SJCRH30 (cell line): ENCODE results near the gene ELFN2. TPM values are rescaled to one million over a fixed set of nuclear protein-coding genes. Genes with fewer than 3 reads are reported as not detected.

Experiments used
- DNase-seq, 2 experiments: peaks; one replicate each; pipeline ENCODE4 v3.0.0-alpha.2; 2015 to 2020
- H3K27ac ChIP-seq: fragments of 250-450 bp; sonication (Bioruptor Pico); 2 replicates; pipeline ENCODE4 v1.5.1; 2020; ENCODE audit warnings: mild to moderate bottlenecking, moderate library complexity
- H3K27me3 ChIP-seq: fragments of 250-450 bp; sonication (Bioruptor Pico); 2 replicates; pipeline ENCODE4 v1.5.1; 2020; ENCODE audit warnings: mild to moderate bottlenecking, moderate library complexity
- H3K36me3 ChIP-seq: fragments of 250-450 bp; sonication (Bioruptor Pico); 2 replicates; pipeline ENCODE4 v1.5.1; 2020; ENCODE audit warnings: mild to moderate bottlenecking, moderate library complexity
- H3K4me1 ChIP-seq: fragments of 250-450 bp; sonication (Bioruptor Pico); 2 replicates; pipeline ENCODE4 v1.5.1; 2020; ENCODE audit warnings: mild to moderate bottlenecking, moderate library complexity
- H3K4me3 ChIP-seq: fragments of 250-450 bp; sonication (Bioruptor Pico); 2 replicates; pipeline ENCODE4 v1.5.1; 2020; ENCODE audit warnings: mild to moderate bottlenecking, moderate library complexity
- H3K9me3 ChIP-seq: fragments of 250-450 bp; sonication (Bioruptor Pico); replicated peaks from 2 replicates; pipeline ENCODE4 v1.5.1; 2020; ENCODE audit warnings: mild to moderate bottlenecking, moderate library complexity
- total RNA-seq: library from RNA; depleted of rRNA; stranded (reverse); fragments of >200 nt; shearing (Covaris generic); gene quantifications from 2 replicates; pipeline ENCODE4 v1.2.3, GENCODE V29; 2014

Gene ELFN2
- total RNA-seq, 1 experiment from 2014 or later: 0.02 TPM

DNA sequence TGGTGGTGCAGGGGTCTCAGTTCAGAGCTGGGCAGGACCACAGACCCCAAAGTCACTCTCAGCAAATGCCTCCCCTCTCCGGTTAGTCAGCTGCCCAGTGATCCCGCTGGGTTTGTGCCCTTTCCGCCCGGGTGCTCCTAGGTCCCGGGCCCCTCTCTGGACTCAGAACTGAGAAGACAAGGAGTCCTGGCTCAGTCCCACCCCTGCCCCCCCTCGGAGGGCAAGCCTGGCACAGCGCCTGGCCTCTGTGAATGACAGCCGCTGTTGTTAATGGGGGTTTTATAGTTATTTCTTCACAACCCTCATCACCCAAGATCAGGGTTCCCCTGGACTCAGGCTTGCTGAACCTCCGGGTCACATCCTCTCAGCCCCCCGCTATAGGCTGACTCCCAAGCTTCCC is 47.6 kb downstream of the ELFN2 start:
- no peak overlapping the region for H3K4me3 ChIP-seq
- no peak overlapping the region for H3K27ac ChIP-seq
- H3K36me3 ChIP-seq: no peaks in the 10 kb centered on the region
- H3K27me3 ChIP-seq: peaks cover 43% of the 10 kb centered on the region; the same call in 1 of the 2 replicates
- peaks cover 37% of the 10 kb centered on the region for H3K4me1 ChIP-seq
- no peaks in the 10 kb centered on the region for H3K9me3 ChIP-seq
- DNase-seq: peak in 1 of 2 experiments; percentile 9

DNA sequence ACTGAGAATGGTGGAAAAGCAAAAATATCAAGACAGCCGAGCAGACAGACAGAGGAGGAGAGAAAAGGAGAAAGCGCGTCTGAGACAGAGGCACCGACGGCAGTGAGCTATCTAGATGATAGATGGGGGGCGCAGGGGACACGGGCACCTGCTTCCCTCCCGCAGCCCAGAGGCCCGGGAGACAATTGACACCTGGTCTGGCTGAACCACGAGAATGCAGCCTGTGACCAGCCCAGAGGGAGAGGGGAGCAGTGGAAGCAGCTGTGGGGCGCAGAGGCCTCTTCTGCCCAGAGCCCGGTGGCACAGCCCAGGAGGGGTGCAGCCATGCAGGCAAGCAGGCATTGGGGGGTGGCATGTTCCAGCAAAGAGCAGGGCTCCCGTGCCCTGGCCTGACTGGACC is 48.2 kb downstream of the ELFN2 start:
- Histone ChIP-seq H3K9me3 (no peaks in the 10 kb centered on the region), H3K27me3 (peaks cover 43% of the 10 kb centered on the region; the same call in 1 of the 2 replicates), H3K36me3 (no peaks in the 10 kb centered on the region), H3K4me3 (no peak overlapping the region), H3K27ac (no peak overlapping the region), H3K4me1 (peaks cover 37% of the 10 kb centered on the region)
- peak in 1 of 2 experiments; percentile 37 for DNase-seq

DNA sequence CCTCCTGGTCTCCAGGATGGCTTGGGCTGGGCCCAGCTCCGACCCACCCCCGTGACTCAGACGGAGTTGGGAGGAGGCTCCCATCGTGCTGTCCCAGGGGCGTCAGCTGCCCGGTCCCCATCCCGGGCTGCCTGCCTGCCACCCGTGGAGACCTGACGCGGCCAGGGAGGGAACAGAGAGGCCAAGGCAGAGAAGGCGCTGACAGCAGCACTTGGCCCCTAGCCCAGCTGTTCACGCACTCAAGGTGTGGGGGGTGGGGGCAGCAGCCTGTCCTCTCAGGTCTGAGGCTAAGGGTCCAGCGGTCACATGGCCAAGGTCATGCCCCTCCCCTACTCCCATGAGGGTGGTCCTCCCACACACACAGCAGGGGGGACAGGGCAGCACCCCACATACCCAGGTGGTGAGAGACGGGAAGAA is 48.6 kb downstream of the ELFN2 start:
- Histone ChIP-seq H3K4me3 (no peak overlapping the region), H3K9me3 (no peaks in the 10 kb centered on the region), H3K27me3 (peaks cover 43% of the 10 kb centered on the region; the same call in 1 of the 2 replicates), H3K4me1 (peaks cover 34% of the 10 kb centered on the region), H3K27ac (no peak overlapping the region), H3K36me3 (no peaks in the 10 kb centered on the region)
- DNase-seq: no peak

DNA sequence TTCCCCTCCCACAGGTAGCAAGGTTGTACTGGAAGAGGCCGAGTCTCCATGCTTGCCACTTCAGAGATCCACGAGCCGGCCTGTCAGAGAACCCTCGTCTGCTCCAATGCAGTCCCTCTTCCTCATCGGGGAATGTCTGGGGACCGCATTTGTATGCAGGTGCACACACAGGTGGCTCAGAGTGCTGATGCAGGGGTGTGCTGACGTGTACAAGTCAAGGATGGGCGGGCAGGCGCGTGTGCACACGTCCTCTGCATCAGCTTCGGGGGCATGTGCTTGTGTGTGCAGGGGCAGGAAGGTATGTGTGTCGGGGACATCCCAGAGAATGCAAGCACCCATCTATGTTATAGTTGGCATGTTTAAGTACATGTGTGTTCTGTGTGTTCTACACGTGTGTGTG is 49.4 kb downstream of the ELFN2 start:
- Histone ChIP-seq H3K27me3 (peaks cover 43% of the 10 kb centered on the region; the same call in 1 of the 2 replicates), H3K36me3 (no peaks in the 10 kb centered on the region), H3K4me1 (peaks cover 28% of the 10 kb centered on the region), H3K4me3 (no peak overlapping the region), H3K9me3 (no peaks in the 10 kb centered on the region), H3K27ac (no peak overlapping the region)
- DNase-seq: no peak

DNA sequence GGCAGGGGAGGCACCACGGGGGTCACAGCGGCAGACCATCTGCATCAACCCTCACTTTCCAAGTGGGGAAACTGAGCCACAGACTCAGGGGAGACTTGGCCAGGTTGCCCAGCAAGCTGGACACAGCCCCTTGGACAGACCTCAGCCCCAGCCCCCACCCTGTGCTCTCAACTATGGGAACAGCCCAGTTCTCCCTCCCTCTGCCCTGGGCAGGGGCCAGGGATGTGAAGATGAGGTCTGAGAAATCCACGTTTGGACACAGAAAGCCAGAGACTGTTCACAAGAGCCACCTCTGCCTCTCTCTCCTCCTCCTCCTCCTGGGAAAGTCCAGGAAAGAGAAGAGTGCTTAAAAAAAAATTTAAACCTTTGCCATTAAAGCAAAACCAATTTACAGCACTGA is 50.1 kb downstream of the ELFN2 start:
- Histone ChIP-seq H3K9me3 (no peaks in the 10 kb centered on the region), H3K4me3 (no peak overlapping the region), H3K4me1 (peaks cover 26% of the 10 kb centered on the region), H3K27ac (no peak overlapping the region), H3K27me3 (peaks cover 43% of the 10 kb centered on the region; the same call in 1 of the 2 replicates), H3K36me3 (no peaks in the 10 kb centered on the region)
- DNase-seq: no peak

- Histone ChIP-seq H3K27ac (no peak overlapping the region), H3K9me3 (no peaks in the 10 kb centered on the region), H3K36me3 (no peaks in the 10 kb centered on the region), H3K4me1 (peaks cover 26% of the 10 kb centered on the region), H3K4me3 (no peak overlapping the region), H3K27me3 (peaks cover 43% of the 10 kb centered on the region; the same call in 1 of the 2 replicates)
- DNase-seq: no peak
Observed at GRCh38 chr22:37376643-37377042, 50.6 kb downstream of the ELFN2 start.

DNA sequence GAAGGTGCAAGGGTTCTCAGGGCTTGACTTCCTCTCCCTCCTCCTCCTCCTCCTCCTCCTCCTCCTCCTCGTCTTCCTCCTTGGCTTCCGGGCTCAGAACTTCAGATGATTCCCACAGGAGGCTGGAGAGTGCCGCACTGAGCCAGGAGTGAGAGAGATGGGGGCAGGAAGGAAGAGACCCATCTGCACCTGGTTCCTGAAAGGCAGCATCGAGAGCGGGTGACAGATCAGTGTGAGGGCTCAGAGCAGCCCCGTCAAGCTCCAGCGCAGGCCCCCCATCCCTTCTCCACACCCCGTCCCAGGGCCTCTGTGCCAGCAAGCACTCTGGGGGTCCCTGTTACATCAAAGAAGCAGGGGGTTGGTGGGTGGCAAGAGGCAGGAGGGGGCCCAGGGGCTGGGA is 51.5 kb downstream of the ELFN2 start:
- H3K4me3 ChIP-seq: no peak overlapping the region
- peaks cover 34% of the 10 kb centered on the region; the same call in 1 of the 2 replicates for H3K27me3 ChIP-seq
- H3K36me3 ChIP-seq: no peaks in the 10 kb centered on the region
- peaks cover 26% of the 10 kb centered on the region for H3K4me1 ChIP-seq
- H3K9me3 ChIP-seq: no peaks in the 10 kb centered on the region
- H3K27ac ChIP-seq: no peak overlapping the region
- no peak for DNase-seq

DNA sequence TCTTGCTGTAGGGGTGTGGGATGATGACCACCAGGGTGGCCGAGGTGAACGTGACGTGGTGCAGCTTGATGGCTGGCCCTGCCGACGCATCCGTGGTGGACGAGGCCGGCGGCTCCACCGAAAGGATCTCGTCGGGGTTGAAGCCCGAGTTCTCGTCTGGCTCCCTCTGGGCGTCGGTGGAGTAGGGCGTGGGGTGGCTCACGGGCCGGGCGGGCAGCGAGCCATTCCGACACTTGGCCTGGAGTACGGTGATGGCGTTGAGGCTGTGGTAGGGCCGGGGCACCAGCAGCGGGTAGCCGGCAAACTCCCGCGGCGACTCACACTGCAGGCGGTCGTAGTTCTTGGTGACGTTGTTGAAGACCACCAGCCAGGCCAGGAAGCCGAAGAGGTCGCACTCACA is 52.7 kb downstream of the ELFN2 start:
- Histone ChIP-seq H3K27me3 (peaks cover 30% of the 10 kb centered on the region; the same call in 1 of the 2 replicates), H3K27ac (no peak overlapping the region), H3K36me3 (no peaks in the 10 kb centered on the region), H3K9me3 (no peaks in the 10 kb centered on the region), H3K4me3 (no peak overlapping the region), H3K4me1 (peaks cover 15% of the 10 kb centered on the region)
- no peak for DNase-seq

- DNase-seq: no peak
- no peaks in the 10 kb centered on the region for H3K9me3 ChIP-seq
- H3K4me1 ChIP-seq: peaks cover 3% of the 10 kb centered on the region
- no peaks in the 10 kb centered on the region for H3K36me3 ChIP-seq
- H3K4me3 ChIP-seq: no peak overlapping the region
- peaks cover 29% of the 10 kb centered on the region; the same call in 1 of the 2 replicates for H3K27me3 ChIP-seq
- H3K27ac ChIP-seq: no peak overlapping the region
Observed at GRCh38 chr22:37373451-37373850, 53.8 kb downstream of the ELFN2 start.

DNA sequence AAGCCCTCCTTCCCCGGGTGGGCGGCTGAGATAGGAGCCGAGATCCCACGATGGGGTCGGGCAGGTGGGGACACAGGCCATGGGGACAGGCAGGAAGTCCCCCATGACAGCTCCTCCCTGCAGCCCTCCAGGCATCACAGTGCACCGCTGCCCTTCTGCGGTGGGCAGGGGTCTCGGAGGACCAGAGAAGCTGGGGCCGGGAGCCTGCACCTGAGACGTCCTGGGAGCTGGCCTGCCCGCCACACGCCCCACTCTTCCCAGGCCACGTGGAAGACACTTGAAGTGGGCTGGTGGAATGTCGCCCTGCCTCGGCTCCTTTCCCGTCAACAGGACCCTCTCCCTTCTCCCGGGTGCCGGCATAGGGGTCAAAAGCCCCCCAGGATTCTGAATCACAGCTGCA is 55.4 kb downstream of the ELFN2 start:
- H3K27me3 ChIP-seq: peaks cover 25% of the 10 kb centered on the region; the same call in 1 of the 2 replicates
- no peaks in the 10 kb centered on the region for H3K9me3 ChIP-seq
- no peak overlapping the region for H3K27ac ChIP-seq
- H3K4me3 ChIP-seq: no peak overlapping the region
- H3K36me3 ChIP-seq: no peaks in the 10 kb centered on the region
- no peaks in the 10 kb centered on the region for H3K4me1 ChIP-seq
- DNase-seq: no peak

- H3K4me3 ChIP-seq: no peak overlapping the region
- no peak for DNase-seq
Observed at GRCh38 chr22:37371491-37371890, 55.8 kb downstream of the ELFN2 start.

GRCh38 chr22:37370306-37370979 is 56.8 kb downstream of the ELFN2 start:
- Histone ChIP-seq H3K27ac (no peak overlapping the region), H3K4me1 (no peaks in the 10 kb centered on the region), H3K27me3 (peaks cover 30% of the 10 kb centered on the region), H3K36me3 (no peaks in the 10 kb centered on the region), H3K9me3 (no peaks in the 10 kb centered on the region), H3K4me3 (no peak overlapping the region)
- DNase-seq: no peak

More at GRCh38 chr22:37371491-37371890, 55.8 kb downstream of the ELFN2 start:
- Histone ChIP-seq H3K27ac (no peak overlapping the region), H3K27me3 (peaks cover 28% of the 10 kb centered on the region), H3K4me1 (no peaks in the 10 kb centered on the region), H3K9me3 (no peaks in the 10 kb centered on the region), H3K36me3 (no peaks in the 10 kb centered on the region)

DNA sequence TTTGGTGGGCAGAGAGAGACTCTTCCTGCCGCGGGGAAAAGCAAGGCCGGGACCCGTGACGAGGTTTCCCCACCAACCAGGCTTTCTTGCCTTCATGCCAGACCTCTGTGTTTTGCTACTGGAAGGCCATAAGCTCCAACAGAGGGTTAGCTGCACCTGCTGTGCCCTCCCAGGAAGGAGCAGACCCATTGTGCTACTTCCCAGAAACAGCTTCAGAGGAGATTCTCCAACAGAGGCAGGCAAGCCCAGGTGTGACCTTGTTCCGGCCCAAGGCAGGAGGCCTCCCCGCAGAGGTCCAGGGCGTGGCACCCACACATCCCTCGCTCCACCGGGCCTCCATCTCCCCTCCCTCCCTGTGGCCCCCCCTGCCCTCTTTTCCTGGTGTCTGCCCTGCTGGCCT is 57.8 kb downstream of the ELFN2 start:
- no peak overlapping the region for H3K4me3 ChIP-seq
- H3K27ac ChIP-seq: no peak overlapping the region
- no peak for DNase-seq
- H3K27me3 ChIP-seq: peaks cover 32% of the 10 kb centered on the region
- no peaks in the 10 kb centered on the region for H3K9me3 ChIP-seq
- no peaks in the 10 kb centered on the region for H3K4me1 ChIP-seq
- H3K36me3 ChIP-seq: no peaks in the 10 kb centered on the region

- H3K4me3 ChIP-seq: no peak overlapping the region
- H3K27ac ChIP-seq: no peak overlapping the region
- H3K27me3 ChIP-seq: peaks cover 41% of the 10 kb centered on the region
- H3K36me3 ChIP-seq: no peaks in the 10 kb centered on the region
- H3K4me1 ChIP-seq: no peaks in the 10 kb centered on the region
- no peak for DNase-seq
- H3K9me3 ChIP-seq: no peaks in the 10 kb centered on the region
Observed at GRCh38 chr22:37368058-37368457, 59.2 kb downstream of the ELFN2 start.

GRCh38 chr22:37366601-37367000 is 60.7 kb downstream of the ELFN2 start:
- no peaks in the 10 kb centered on the region for H3K4me1 ChIP-seq
- no peak for DNase-seq
- H3K27me3 ChIP-seq: peaks cover 44% of the 10 kb centered on the region
- no peak overlapping the region for H3K27ac ChIP-seq
- H3K36me3 ChIP-seq: no peaks in the 10 kb centered on the region
- H3K4me3 ChIP-seq: no peak overlapping the region
- no peaks in the 10 kb centered on the region for H3K9me3 ChIP-seq

DNA sequence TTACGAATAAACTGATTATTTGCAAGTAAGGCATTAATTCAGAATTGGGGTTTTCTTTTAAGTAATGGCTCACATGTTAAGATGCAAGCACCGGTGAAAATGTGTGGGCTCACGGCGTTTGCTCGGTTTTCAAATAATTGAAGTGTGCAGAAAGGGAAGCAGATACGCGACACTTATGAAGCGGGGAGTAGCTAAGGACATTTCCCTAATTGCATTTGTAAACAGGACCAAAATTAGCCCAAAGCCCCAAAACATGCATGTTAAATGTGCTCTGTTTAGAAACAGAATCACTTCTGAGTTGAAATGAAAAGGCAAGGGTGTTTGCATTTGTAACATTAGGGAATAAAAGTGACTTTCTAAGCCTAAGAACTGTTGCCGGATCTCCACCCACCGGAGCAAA is 61.3 kb downstream of the ELFN2 start:
- Histone ChIP-seq H3K27ac (no peak overlapping the region), H3K9me3 (no peaks in the 10 kb centered on the region), H3K27me3 (peaks cover 45% of the 10 kb centered on the region), H3K4me3 (no peak overlapping the region), H3K36me3 (no peaks in the 10 kb centered on the region), H3K4me1 (no peaks in the 10 kb centered on the region)
- DNase-seq: no peak
